Esophagus squamous epithelium (tissue), 5 donors: ENCODE data around the gene GNB1L. TPM values are rescaled to one million over a fixed set of nuclear protein-coding genes. Genes with fewer than 3 reads are reported as not detected.

Experiments
- DNase-seq: peaks from one replicate; lab custom pipeline; 2025; lab: John Stamatoyannopoulos, UW
- H3K27ac ChIP-seq, 4 donors: fragments of 200-600 bp; sonication (generic); one replicate each; pipeline ENCODE4 v1.5.1; 2016 to 2019; ENCODE audit warnings: mild to moderate bottlenecking in 1 of 4
- H3K27me3 ChIP-seq, 4 donors: fragments of 200-600 bp; sonication (generic); 1 replicate in 3 of 4; 2 replicates in 1 of 4; pipeline versions ENCODE4 v1.5.1 to v1.6.0; 2017 to 2021; ENCODE audit warnings: antibody characterized with exemption in 1 of 4
- H3K36me3 ChIP-seq, 3 donors: fragments of 200-600 bp; sonication (generic); one replicate each; pipeline ENCODE4 v1.5.1; 2016 to 2019
- H3K4me1 ChIP-seq, 3 donors: fragments of 200-600 bp; sonication (generic); one replicate each; pipeline ENCODE4 v1.5.1; 2017 to 2019
- H3K4me3 ChIP-seq, 4 donors: fragments of 200-600 bp; sonication (generic); 1 replicate in 3 of 4; 2 replicates in 1 of 4; pipeline ENCODE4 v1.5.1; 2016 to 2019; ENCODE audit warnings: mild to moderate bottlenecking in 2 of 4, moderate library complexity in 1 of 4
- H3K9me3 ChIP-seq, 3 donors: fragments of 200-600 bp; sonication (generic); one replicate each; pipeline ENCODE4 v1.5.1; 2016 to 2019
- POLR2A ChIP-seq, 4 donors: fragments of 450-650 bp; IDR thresholded peaks; one replicate each; pipeline ENCODE4 v1.6.1; 2017; ENCODE audit warnings: antibody characterized with exemption in 4 of 4, mild to moderate bottlenecking in 4 of 4, moderate library complexity in 3 of 4
- WGBS, 2 donors: methylation state at CpG; one replicate each; pipeline ENCODE4 v1.1.5; 2018; 5-methylcytosine and 5-hydroxymethylcytosine counted together
- intact Hi-C: fragments of 100-400 bp; cut with DNase I; formaldehyde crosslinking; loops from one replicate; pipeline ENCODE4 v1.15.0; 2022
- total RNA-seq, 4 donors: library from RNA; depleted of rRNA; stranded (reverse); fragments of >200 nt; gene quantifications; one replicate each; pipeline ENCODE4 v1.1.0, GENCODE V29; 2016
- TF ChIP-seq, protein P1 (sequence below), 6 experiments: fragments of 450-650 bp in 4 of 6; fragments of 200-600 bp in 2 of 6; sonication (generic) in 2 of 6; IDR thresholded peaks; one replicate each; pipeline ENCODE4 v1.5.1; 2016 to 2019; ENCODE audit warnings: antibody characterized with exemption in 6 of 6, mild to moderate bottlenecking in 4 of 6, moderate library complexity in 4 of 6
- donor health status: DM: yes; HTN: yes; CAD: no.

The GNB1L gene
- total RNA-seq, 4 donors from 2014 or later: 5.7 to 8.5 (median 6.4) TPM

DNA sequence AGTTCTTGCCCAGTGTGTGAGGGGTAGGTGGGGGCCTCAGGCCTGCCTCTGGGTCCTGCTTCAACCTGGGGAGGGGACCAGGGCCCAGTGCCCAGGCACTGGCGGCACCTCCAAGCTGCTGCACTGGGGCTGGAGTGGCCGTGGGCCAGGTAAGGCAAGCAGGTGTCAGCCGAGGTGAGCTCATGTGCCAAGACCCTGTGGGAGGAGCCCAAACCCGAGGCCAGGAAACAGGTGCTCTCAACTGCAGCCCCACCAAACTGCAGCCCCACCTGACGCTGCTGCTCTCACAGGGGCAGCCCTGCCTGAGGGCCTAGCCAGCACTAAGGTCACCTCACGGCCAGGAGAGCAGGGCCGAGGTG, 18.1 kb upstream of the GNB1L start:
- WGBS, 2 donors: no CpG with 5 or more reads among the region's 7 CpGs
- H3K27ac ChIP-seq: no peak overlapping the region
- TF ChIP-seq, protein P1, sequence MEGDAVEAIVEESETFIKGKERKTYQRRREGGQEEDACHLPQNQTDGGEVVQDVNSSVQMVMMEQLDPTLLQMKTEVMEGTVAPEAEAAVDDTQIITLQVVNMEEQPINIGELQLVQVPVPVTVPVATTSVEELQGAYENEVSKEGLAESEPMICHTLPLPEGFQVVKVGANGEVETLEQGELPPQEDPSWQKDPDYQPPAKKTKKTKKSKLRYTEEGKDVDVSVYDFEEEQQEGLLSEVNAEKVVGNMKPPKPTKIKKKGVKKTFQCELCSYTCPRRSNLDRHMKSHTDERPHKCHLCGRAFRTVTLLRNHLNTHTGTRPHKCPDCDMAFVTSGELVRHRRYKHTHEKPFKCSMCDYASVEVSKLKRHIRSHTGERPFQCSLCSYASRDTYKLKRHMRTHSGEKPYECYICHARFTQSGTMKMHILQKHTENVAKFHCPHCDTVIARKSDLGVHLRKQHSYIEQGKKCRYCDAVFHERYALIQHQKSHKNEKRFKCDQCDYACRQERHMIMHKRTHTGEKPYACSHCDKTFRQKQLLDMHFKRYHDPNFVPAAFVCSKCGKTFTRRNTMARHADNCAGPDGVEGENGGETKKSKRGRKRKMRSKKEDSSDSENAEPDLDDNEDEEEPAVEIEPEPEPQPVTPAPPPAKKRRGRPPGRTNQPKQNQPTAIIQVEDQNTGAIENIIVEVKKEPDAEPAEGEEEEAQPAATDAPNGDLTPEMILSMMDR (IDR thresholded peaks at IDR 0.05): no peak
- no peak for TF ChIP-seq POLR2A (IDR thresholded peaks at IDR 0.05)

DNA sequence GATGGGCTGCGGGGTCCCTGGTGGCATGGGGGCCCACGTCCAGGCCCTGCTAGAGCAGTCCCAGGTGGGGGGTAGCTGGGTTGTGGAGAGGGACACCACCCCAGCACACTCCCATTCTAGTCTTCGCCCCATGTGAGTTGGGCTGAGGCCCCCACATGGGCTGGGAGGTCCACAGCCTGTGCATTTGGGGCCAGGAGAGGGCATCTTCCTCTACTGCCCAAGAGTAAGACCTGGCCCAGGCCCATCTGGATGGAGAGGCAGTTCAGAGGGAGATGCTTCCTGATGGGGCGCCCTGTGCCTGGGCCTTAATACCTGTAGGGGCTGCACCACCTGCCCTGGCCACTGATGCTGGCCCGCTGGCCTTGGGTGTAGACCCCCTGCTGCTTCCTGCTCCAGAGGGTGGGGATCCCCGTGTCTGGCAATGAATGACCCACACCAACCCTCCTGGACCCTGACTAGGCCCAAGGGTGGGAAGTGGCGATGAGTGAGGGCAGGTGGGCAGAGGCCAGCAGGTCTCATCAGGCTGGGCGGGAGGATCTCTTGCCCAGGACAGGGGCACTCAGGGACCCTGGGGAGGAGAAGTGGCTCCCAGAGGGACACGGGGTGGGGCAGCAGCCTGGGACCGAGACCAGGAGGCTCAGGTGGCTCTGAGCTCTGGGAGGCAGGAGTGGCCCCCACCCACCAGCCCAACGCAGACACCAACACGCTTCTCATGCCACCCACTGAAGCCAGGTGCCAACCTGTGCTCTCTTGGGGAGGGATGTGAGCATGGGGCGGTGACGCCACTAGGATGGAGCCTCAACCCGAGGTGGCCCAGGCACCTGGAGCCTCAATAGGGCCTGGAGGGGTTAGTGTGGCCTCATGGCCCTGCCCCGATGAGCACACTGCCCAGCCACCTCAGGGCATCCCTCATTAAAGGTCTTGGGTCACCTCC, 17.4 kb upstream of the GNB1L start:
- Histone ChIP-seq H3K36me3 (peaks cover 0 to 10% (median 0%) of the 10 kb centered on the region in 3 donors), H3K9me3 (no peaks in the 10 kb centered on the region), H3K4me1 (peaks cover 23 to 60% (median 26%) of the 10 kb centered on the region in 3 donors), H3K27ac (no peak overlapping the region), H3K27me3 (no peaks in the 10 kb centered on the region), H3K4me3 (no peak overlapping the region)
- intact Hi-C loops: no loop called here
- WGBS, 2 donors: 80 to 100% methylated on average over 1 to 2 of the region's 16 CpGs
- no peak for TF ChIP-seq POLR2A (IDR thresholded peaks at IDR 0.05)
- TF ChIP-seq, protein P1 (IDR thresholded peaks at IDR 0.05): no peak
- no peak for DNase-seq

More for the DNA sequence above, 18.1 kb upstream of the GNB1L start:
- H3K9me3 ChIP-seq: no peaks in the 10 kb centered on the region
- intact Hi-C loops: no loop called here
- no peak for DNase-seq
- peaks cover 0 to 16% (median 0%) of the 10 kb centered on the region in 3 donors for H3K36me3 ChIP-seq
- no peak overlapping the region for H3K4me3 ChIP-seq
- no peaks in the 10 kb centered on the region for H3K27me3 ChIP-seq
- peaks cover 23 to 61% (median 26%) of the 10 kb centered on the region in 3 donors for H3K4me1 ChIP-seq

DNA sequence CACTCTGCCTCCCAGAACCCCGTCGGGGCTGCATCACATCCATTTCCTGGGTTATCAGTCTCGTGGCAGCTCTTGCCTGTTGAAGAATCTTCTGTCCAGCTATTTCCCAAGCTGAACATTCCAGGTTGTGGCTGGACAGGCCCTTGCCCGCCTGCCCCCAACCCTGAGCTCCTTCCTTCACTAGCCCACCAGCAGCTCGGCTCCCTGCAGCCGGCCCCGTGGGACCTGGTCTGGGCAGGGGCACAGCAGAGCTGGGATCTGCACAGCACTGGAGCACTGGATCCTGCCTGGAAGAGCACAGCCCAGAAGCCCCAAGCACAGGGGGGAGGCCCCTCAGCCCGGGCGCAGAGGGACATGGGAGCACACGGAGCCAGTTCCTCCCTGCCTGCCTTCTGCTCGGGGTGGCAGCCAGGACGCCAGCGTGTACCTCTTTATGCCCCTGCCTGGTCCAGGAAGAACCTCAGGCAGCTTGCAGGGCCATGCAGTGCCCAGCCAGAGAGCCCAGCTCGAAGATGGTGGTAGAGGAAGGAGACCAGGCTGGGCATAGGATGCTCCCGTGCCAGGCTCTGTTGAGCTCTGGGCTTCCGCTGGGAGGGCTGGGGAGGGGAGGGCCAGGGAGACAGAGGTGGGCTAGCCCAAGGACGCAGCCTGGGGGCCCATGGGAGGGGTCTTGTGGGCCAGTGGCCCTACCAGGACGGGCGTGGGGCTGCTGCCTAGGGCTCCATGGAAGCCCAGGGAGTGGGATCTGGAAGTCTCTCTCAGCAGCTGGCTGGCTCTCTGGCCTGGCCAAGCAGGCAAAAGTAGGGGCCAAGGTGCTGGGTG, 16.6 kb upstream of the GNB1L start:
- 83 to 92% methylated on average over 9 to 12 of the region's 19 CpGs for WGBS, 2 donors
- H3K4me1 ChIP-seq: peaks cover 23 to 58% (median 26%) of the 10 kb centered on the region in 3 donors
- no peaks in the 10 kb centered on the region for H3K9me3 ChIP-seq
- no peak overlapping the region for H3K27ac ChIP-seq
- intact Hi-C loops: no loop called here
- no peaks in the 10 kb centered on the region for H3K27me3 ChIP-seq
- DNase-seq: no peak
- peaks cover 0 to 1% (median 0%) of the 10 kb centered on the region in 3 donors for H3K36me3 ChIP-seq
- no peak overlapping the region for H3K4me3 ChIP-seq
- TF ChIP-seq, protein P1 (IDR thresholded peaks at IDR 0.05): no peak
- TF ChIP-seq POLR2A (IDR thresholded peaks at IDR 0.05): no peak

DNA sequence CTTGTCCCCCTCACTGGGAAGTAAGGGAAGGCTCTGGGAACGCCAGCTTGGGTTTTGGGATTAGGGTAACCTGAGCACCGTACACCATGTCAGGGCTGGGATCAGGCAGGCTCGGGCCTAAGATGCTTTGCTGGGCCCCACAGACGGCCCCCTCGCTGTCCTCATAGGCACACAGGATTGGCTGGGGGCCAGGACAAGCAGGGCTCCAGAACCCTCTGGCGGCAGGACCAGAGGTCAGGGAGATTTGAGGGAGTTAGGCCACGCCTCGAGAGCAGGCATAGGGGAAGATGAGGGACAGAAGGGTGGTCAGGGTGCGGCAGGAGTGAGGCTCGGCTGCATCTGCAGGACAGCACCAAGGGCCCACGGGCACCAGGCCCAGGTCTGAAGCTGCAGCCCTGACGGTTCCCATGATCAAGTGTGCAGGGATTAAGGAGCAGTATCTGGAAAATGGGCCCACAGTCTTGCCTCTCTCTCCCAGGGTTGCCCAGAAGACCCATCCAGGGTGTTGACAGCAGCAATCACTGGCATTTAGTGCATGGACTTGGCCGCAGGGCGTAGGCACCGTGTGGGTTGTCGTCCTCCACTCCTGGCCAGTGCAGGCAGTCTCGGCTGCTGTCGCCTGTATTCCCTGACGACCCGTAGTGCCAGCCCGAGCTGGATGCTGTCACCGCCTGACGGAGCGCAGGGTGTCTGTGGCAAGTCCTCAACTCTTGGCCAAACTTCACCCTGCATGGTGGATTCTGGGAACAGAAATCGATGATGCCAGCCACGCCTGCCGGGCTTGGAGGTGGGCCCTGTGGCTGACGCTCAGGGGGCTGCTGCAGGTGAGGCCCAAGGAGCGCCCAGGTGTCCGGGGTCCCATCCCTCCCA, 15.7 kb upstream of the GNB1L start:
- intact Hi-C loops: no loop called here
- 87 to 90% methylated on average over 13 to 20 of the region's 30 CpGs for WGBS, 2 donors

More for the DNA sequence above, 15.7 kb upstream of the GNB1L start:
- DNase-seq: no peak
- peaks cover 23 to 50% (median 26%) of the 10 kb centered on the region in 3 donors for H3K4me1 ChIP-seq
- no peaks in the 10 kb centered on the region for H3K9me3 ChIP-seq
- no peaks in the 10 kb centered on the region for H3K36me3 ChIP-seq
- H3K27ac ChIP-seq: no peak overlapping the region
- H3K27me3 ChIP-seq: no peaks in the 10 kb centered on the region
- TF ChIP-seq, protein P1 (IDR thresholded peaks at IDR 0.05): no peak
- TF ChIP-seq POLR2A (IDR thresholded peaks at IDR 0.05): no peak
- H3K4me3 ChIP-seq: no peak overlapping the region
